NCI-H1930 (cell line): Measurements from ENCODE around the gene EFNA1.
A peak's percentile ranks its signal among the peaks of the same experiment; 100 is the strongest.

Source experiments
- DNase-seq, 2 experiments: peaks; one replicate each; lab custom pipeline; 2025; lab: John Stamatoyannopoulos, UW

The EFNA1 gene

DNA sequence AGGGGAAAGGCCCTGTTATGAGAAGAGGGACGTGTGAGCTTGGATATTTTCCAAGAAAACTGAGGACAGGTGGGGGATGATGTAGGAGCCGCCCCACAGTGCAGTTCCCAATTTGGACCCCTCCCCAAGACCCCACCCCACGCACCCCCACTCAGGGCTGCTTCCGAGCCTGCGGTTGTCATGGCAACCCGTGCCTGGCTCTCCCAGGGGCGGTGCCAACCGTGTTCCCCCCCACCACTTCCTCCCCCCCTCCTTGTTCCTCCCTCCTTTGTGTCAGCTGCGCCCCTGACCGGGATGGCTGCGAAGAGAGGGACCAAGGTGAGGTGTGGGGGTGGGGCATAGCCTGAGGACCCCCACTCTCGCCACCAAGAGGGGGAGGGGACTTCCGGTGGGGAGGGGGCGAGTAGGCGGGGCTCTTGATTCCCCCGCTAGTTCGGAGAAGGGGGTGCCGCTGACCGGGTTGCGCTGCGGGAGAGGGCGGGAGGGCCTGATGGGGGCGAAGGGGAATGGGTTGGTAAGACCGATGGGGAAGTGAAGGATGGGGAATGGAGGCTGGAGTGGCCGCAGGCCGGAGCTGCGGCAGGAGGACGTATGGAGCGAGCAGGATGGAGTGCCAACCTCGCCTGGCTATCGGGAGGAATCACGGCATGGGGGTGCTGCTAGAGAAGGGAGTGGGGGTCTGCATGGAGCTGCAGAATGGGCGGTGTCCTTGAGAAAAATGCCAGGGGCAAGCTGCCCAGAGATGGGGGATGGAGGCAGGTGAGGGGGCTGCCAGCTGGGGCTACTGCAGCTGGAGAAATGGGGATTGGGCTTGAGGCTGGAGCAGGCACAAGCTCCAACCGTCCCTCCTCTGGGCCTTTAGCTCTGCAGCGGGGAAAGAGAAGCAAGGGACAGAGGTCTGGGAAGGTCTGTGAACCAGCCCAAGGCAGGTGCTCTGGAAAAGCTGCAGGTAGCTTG is 46.9 kb downstream of the EFNA1 start:
- DNase-seq: peak in 1 of 2 experiments; percentile 30

DNA sequence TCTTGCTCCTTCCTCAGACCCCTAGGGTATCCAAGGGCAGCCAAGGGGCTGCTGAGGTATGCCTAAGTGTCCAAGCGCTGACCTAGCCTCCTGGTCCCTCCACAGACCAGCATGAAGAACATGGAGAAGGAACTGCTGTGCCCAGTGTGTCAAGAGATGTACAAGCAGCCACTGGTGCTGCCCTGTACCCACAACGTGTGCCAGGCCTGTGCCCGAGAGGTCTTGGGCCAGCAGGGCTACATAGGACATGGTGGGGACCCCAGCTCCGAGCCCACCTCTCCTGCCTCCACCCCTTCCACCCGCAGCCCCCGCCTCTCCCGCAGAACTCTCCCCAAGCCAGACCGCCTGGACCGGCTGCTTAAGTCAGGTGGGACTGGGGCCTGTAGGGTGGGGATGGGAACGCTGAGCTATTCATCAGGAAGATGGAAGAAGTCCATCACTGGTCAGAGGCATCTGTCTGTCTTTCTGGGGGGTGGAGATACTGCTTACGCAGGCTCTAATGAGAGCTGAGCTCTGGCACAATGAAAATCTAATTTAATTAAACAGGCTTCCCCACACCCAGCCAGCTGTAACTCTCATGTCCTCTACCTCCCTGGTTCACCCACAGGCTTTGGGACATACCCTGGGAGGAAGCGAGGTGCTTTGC is 47.7 kb downstream of the EFNA1 start:
- DNase-seq: no peak

- DNase-seq: no peak
These were observed 48.3 kb downstream of the EFNA1 start for GRCh38 chr1:155175927-155176371.

DNA sequence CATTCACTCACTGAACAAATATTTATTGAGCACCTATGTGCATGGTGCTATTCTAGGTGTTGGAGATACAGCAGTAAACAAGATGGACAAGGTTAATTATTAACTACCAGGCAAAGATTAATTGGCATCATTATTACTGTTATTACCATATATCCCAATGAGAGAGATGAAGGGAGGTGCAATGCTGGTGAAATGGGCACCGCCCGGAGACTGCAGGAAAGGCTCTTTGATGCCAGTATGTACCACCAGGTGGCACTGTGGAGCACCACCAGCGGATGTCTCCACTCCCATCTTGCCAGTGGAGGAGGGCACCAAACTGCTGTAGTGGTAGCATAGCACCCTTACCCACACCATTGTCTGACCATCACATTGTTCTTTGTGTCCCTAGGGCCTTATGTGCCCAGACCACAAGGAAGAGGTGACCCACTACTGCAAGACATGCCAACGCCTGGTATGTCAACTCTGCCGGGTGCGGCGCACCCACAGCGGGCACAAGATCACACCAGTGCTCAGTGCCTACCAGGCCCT is 48.9 kb downstream of the EFNA1 start:
- peak; percentile 17 to 74 for DNase-seq

GRCh38 chr1:155177192-155177917 is 49.7 kb downstream of the EFNA1 start:
- no peak for DNase-seq

- no peak for DNase-seq
These were observed 50.2 kb downstream of the EFNA1 start for GRCh38 chr1:155177918-155178281.

DNA sequence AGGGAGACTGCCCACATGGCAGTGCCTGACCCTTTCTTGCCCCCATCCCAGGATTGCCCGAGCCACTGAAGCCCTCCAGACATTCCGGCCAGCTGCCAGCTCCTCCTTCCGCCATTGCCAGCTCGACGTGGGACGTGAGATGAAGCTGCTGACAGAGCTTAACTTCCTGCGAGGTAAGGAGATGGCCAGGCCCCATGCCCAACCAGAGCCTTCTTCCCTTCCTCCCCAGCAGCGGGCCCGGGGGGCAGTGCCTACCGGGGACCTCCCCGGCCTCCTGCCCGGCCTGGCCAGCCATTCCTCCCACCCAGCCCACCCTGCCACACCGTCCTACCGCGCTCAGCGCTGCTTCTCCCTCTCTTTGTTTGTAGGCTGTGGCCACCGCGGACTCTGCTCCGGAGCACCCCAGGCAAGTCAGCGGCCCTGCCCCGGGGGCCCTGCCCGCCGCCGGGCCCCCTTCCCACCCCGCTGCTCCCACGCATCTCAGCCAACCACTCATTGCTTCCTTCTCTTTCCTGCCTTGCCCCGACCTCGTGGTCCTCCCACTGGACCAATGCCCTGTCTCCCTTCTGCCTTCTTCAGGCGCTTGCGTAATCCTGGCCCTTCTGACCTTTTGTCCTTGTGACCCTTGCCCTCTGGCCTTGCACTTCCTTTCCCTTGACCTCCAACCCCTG is 50.9 kb downstream of the EFNA1 start:
- no peak for DNase-seq

DNA sequence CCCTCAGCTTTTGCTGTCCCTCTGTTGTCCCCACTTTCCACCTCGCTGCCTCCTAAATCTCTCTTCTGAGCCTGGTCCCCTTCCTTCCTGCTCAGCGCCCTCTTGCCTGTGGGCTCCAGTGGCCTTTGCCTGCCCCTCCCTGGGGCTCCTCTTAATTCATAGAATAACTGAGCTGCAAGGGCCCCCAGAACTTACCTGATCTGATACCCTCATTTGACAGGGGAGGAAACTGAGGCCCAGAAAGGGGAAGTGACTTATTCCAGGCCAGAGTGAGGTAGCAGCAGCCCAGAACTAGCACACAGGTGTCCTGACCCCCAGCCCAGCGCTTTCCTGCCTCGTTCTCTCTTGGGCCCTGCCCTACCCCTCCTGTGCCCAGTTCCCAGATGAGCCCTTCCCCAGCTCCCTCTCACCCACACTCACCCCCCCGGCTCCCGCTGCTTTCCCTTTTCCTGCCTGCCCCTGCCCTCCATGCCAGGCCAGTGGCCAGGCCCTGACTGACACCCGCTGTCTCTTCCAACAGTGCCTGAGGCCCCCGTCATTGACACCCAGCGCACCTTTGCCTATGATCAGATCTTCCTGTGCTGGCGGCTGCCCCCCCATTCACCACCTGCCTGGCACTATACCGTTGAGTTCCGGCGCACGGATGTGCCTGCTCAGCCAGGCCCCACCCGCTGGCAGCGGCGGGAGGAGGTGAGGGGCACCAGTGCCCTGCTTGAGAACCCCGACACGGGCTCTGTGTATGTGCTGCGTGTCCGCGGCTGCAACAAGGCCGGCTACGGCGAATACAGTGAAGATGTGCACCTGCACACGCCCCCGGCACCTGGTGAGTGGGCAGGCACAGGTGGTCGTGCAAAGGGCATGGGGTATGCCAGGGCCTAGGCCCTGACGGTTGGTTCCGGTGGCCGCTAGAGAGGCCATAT is 51.7 kb downstream of the EFNA1 start:
- DNase-seq: no peak

DNA sequence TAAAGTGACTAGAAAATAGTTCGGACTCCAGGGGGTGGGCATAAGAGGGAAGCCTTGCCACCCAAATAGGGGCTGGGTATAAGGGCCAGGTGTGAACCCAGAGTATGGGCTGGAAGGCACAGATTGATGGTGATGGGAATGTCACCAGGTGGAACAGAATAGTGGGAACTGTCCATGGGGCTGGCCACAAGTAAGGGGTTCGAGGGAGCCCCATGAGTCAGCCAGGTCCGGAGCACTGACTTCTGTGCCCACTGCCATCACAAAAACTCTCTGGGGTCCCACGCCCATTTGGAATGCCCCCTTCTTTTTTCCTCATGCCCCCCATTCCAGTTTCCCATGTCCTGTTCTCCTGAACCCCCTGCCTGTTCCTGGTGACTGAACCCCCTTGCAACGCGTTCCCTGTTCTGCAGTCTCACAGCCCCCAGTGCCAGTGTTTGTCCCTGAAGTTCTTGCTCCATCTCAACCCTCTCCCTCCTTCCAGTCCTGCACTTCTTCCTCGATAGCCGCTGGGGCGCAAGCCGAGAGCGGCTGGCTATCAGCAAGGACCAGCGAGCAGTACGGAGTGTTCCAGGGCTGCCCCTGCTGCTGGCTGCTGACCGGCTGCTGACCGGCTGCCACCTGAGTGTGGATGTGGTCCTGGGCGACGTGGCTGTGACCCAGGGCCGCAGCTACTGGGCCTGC is 53.8 kb downstream of the EFNA1 start:
- DNase-seq: no peak

DNA sequence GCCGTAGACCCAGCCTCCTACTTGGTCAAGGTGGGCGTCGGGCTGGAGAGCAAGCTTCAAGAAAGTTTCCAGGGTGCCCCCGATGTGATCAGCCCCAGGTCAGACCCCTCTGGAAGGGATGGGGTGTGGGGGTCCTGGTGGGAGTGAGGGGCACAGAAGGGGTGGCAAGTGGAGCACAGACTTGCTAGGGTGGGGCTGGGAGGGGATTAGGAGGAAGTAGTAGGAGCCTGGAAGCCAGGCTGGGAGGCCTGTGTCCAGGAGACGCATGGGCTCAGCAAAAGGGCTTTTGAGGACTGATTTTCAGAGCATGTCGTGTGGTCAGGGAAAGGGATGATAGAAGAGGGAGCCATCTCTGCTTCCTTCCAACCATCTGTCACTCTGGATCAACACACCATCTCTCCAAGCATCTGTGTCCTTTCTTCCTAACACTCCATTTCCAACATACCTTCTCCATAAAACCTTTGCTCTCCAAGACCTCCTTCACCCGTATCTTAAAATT is 54.4 kb downstream of the EFNA1 start:
- DNase-seq: no peak

GRCh38 chr1:155183775-155184221 is 56.1 kb downstream of the EFNA1 start:
- DNase-seq: no peak

DNA sequence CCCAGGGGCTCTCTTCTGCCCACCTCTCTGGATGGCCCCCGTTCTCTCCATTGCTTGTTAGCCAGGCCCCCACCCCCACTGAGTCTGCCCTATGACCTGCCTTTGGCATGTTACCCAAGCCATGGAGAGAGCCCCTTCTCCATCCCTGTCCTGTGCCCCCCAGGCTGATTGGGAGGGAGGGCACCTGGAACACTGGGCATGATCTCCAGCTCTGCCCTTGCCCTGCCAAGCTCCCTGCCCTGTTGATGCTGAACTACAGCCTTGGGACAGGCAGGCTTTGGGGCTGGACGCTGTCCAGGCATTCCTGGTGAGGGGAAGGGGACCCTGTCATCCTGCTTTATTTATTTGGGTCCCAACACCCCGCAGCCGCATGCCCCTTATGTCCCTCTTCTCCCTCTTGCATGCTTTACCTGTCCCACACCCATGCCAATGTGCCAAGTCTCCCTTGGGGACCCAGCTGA is 56.7 kb downstream of the EFNA1 start:
- DNase-seq: no peak
